Osteoblast (primary cell): ENCODE data around the gene ASZ1. TPM values are rescaled to one million over a fixed set of nuclear protein-coding genes. Genes with fewer than 3 reads are reported as not detected.

ENCODE experiments used
- DNase-seq: peaks from one replicate; pipeline ENCODE4 v3.0.0; 2011; ENCODE audit warnings: low spot score, mixed read lengths; ENCODE audit not compliant: insufficient read length; ENCODE audit errors: missing footprints
- H2AFZ ChIP-seq: 2 replicates; pipeline ENCODE4 v1.6.0; 2011; ENCODE audit warnings: mild to moderate bottlenecking, low read length
- H3K27ac ChIP-seq: 2 replicates; pipeline ENCODE4 v1.5.1; 2011; ENCODE audit warnings: mild to moderate bottlenecking, low read depth, low read length, moderate library complexity
- H3K27me3 ChIP-seq: 2 replicates; pipeline ENCODE4 v1.6.0; 2012; ENCODE audit warnings: mild to moderate bottlenecking, control low read depth, inconsistent platforms, low read length, moderate library complexity; ENCODE audit not compliant: insufficient read depth
- H3K36me3 ChIP-seq: 2 replicates; pipeline ENCODE4 v1.5.1; 2011; ENCODE audit warnings: mild to moderate bottlenecking, low read length, control low read depth, moderate library complexity; ENCODE audit not compliant: insufficient read depth
- H3K4me1 ChIP-seq: 2 replicates; pipeline ENCODE4 v1.5.1; 2011; ENCODE audit warnings: mild to moderate bottlenecking, low read length, control low read depth, moderate library complexity; ENCODE audit not compliant: insufficient read depth
- H3K4me2 ChIP-seq: 2 replicates; pipeline ENCODE4 v1.6.0; 2011; ENCODE audit warnings: mild to moderate bottlenecking, low read length; ENCODE audit not compliant: insufficient read depth
- H3K4me3 ChIP-seq: fragments of 200-600 bp; sonication (generic); 3 replicates; pipeline ENCODE4 v1.5.1; 2012; ENCODE audit warnings: mild to moderate bottlenecking, low read length, inconsistent platforms; ENCODE audit not compliant: insufficient read depth
- H3K79me2 ChIP-seq: 2 replicates; pipeline ENCODE4 v1.6.0; 2012; ENCODE audit warnings: mild to moderate bottlenecking, low read length, control low read depth, inconsistent platforms; ENCODE audit not compliant: insufficient read depth
- H3K9me3 ChIP-seq: 2 replicates; pipeline ENCODE4 v1.5.1; 2011; ENCODE audit warnings: low read depth, low read length, control low read depth
- H4K20me1 ChIP-seq: 2 replicates; pipeline ENCODE4 v1.6.0; 2012; ENCODE audit warnings: mild to moderate bottlenecking, low read length, control low read depth; ENCODE audit not compliant: insufficient read depth
- CTCF ChIP-seq: IDR thresholded peaks from 2 replicates; pipeline ENCODE4 v1.5.1; 2011; ENCODE audit warnings: mild to moderate bottlenecking, low read depth, low read length, moderate library complexity; ENCODE audit errors: extremely low read depth
- total RNA-seq: library from RNA; depleted of rRNA; stranded (reverse); fragments of >200 nt; gene quantifications from 2 replicates; pipeline ENCODE4 v1.2.3, GENCODE V29; 2012

The ASZ1 gene
- total RNA-seq, 1 donor = not detected

- TF ChIP-seq CTCF = no peak
- H3K4me2 ChIP-seq = no peak overlapping the region
- no peaks in the 10 kb centered on the region for H3K9me3 ChIP-seq
- no peaks in the 10 kb centered on the region for H4K20me1 ChIP-seq
- peaks cover 42% of the 10 kb centered on the region for H3K27me3 ChIP-seq
- DNase-seq = no peak
- H3K4me1 ChIP-seq = no peaks in the 10 kb centered on the region
- H3K79me2 ChIP-seq = no peaks in the 10 kb centered on the region
- H2AFZ ChIP-seq = no peak overlapping the region
- H3K36me3 ChIP-seq = no peaks in the 10 kb centered on the region
- H3K4me3 ChIP-seq = no peak overlapping the region
- H3K27ac ChIP-seq = no peak overlapping the region
These were observed 113.7 kb downstream of the ASZ1 start for GRCh38 chr7:117313582-117313981.

Other genes with a start within 250 kb of the ASZ1 start
- gene WNT2, start 104.4 kb downstream of the ASZ1 start, total RNA-seq = under 0.01 TPM in 2 replicates
- not detected in 2 replicates for gene CFTR, start 52.5 kb upstream of the ASZ1 start, total RNA-seq